ENCODE results near the gene OCA2.

The OCA2 gene

GRCh38 chr15:27835233-27835939, 263.7 kb downstream of the OCA2 start:
- no peak for DNase-seq

DNA sequence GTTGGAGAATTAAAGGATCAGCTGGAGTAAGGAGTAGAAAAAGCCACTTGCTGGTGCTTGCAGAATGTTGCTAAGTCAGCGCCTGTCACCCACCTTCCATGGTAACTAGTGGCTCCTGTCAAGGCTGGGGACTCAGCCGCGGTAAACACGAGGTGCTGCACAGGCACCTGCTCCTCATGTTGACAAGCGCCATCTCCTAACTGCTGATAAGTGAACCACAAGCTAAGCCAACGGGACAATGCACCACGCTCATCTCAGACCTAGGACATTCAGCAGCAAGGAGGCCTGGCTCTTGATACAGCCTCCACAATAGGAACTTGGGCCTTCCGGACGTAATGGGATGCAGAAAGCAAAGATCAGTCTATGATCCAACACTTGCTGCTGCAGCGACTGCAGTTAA, 264.4 kb downstream of the OCA2 start:
- DNase-seq: no peak

DNA sequence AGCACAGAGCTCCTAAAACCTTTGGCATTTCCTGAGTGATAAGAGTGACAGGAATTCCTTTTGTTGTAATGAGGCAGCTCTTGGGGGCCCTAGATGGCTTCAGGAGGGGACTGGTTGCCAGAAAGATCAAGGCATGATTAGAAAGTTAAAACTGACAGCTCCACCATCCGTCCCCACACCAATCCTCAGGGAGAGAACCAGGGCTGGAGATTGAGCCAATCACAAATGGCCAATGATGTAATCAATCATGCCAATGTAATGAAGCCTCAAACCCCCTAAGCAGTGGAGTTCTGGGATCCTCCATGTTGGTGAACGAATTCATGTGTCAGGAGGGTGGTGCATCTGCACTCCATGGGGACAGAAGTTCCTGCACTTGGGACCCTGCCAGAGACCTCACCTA, 265.1 kb downstream of the OCA2 start:
- no peak for DNase-seq

DNA sequence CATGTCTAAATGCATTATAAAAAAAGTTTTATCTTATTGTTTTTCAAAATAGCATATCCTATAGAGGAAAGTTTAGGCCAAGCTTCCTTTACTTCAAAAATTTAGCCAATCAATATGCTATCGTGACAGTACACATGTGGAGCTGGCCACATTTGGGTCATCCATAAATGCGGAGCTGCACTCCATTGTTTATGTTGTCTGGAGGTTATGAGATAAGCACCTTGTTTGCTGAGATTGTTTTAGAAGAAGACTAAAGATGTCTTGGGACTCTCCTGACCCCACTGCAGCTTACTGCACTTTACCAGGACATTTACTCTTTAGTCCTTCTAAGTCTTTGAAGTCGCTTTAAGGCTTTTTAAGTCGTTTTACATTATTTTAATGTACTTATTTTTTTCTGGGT, 265.9 kb downstream of the OCA2 start:
- no peak for DNase-seq

DNA sequence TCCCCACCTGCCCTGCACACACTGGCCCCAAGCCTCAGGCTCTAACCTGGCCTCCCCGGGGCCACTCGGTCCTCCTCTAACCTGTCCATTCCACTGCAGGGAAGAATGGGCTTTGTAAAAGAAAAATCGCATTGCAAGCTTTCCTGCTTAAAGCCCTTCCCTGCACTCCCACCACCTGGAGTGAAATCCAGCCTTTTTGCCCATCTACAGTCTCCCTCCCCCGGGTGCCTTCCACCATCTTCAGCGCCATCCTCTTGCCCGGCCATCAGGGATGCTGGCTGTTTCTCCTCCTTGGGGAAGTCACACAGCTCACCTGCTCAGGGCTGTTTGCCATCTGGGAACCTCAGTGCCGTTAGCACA, 266.9 kb downstream of the OCA2 start:
- DNase-seq: no peak

DNA sequence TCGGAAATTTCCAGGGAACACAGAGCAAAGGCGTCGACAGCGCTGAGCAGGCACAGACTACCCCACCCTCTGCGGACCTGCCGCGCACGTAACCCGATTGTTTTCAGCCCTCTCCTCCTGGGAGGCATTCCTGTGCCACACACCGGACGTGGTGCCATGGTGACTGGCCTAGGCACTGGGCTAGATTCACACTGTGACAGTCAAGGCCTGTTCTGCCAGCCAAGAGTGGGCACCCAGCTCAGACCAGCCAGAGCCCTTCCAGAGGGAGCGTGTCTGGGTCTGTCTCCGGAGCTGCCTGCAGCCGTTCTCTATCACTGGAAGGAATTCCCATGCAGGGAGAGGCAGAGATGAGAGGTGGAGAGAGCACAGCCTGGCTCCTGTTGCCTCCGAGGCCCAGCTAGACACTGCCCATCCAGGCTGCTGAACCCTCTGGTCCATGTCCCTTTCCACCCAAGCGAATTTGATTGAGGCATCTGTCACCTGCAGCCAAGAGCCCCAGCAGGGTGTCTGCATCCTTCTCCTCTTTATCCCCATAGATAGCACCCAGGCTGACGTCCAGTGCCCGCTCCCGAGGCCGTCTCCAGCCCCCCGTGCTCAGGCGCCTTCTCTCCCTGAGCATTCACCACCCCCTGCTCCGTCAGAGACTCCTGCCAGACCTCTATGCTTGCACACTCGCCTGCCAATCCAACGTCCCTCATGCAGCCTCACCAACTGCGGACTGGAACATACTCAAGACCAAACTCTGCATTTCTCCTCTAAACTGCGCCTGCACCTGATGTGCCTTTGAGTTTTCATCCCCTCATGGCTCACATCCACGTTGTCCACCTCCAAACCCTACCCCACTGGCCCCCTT, 267.5 kb downstream of the OCA2 start:
- no peak for DNase-seq

- DNase-seq: no peak
Measured at GRCh38 chr15:27828746-27829145, 270.4 kb downstream of the OCA2 start.

GRCh38 chr15:27826902-27827714, 272.0 kb downstream of the OCA2 start:
- no peak for DNase-seq

DNA sequence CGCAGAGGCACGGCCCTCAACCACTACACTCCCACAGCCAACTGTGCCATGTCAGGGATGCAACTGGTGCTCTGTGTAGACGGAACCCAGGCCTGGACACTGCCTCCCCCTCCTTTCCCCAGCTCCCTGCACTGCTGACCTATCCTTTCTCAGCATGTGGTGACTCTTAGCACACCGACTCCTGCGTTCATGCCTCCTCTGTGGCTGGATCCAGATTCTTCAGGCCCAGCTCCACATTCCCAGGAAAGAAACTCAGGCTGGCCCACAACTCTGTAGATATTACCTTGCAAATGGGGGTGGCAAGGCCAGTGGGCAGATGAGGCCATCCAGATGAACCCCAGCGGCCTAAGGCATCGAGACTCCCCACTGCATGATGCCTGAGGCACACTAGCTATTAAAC, 272.7 kb downstream of the OCA2 start:
- no peak for DNase-seq

DNA sequence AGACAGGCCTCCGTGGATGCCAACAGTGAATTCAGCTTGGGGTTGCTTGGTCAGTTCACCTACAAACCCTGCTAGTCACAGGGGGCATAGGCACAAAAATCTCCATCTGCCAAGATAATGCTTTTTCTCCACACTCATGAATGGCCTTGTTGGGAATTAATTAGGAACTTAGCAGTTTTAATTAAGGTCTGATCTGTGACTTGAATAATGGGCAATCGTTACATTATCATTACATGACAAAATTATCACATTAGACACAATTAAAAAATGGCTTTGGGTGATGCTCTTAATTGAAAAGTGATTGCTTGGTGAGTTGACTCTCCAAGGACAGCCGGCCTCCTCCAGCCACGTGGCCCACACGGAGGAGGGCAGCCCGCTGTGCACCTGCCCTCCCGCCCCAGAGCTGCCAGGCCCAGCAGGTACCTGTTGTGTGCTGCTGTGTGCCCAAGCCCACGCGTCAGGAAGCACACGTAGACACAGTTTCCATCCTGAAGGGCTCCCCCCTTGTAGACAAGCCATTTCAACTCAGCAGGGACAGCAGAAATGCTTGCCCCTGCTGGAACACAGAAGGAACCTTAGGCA, 274.2 kb downstream of the OCA2 start:
- DNase-seq: no peak

GRCh38 chr15:27821273-27821672, 277.8 kb downstream of the OCA2 start:
- no peak for DNase-seq

GRCh38 chr15:27820722-27821121, 278.4 kb downstream of the OCA2 start:
- DNase-seq: no peak

GRCh38 chr15:27820232-27820631, 278.9 kb downstream of the OCA2 start:
- no peak for DNase-seq

DNA sequence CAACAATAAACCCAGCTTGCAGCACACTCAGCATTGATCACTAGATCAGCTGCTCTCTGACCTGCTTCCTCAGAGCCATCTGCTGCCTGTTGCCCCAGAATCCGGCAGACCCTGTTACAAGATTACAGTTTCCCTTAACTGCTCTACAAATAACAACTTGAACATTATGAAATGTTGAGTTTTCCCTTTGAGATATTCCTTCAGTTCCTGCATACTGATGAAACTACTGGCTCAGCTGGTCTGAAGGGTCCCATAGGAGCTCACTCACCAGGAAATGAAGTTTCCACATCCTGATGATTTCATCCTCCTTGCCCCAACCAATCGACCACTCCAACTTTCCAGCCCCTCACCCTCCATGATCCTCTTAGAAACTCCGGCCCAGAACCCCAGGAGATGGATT, 281.9 kb downstream of the OCA2 start:
- no peak for DNase-seq

GRCh38 chr15:27816790-27817189, 282.3 kb downstream of the OCA2 start:
- no peak for DNase-seq

DNA sequence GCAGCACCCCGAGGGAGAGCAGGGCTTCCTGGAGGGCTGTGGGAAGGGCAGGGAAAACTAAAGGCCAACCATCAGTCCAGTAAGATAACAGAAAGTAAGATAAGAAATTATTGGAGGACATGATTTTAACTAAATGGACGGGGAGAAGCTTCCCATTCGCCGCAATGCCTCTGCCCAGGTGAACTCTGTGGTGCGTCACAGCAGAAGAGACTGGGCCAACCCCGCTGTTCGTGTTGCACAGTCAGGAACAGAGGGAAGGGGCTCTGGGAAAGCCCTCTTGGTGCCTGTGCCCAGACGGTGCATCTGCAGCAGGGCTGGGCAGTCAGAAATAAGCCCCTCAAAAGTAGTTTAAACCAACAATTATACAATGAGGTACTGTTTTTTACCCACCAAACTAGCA, 284.1 kb downstream of the OCA2 start:
- no peak for DNase-seq

GRCh38 chr15:27813139-27813538, 286.0 kb downstream of the OCA2 start:
- DNase-seq: no peak

DNA sequence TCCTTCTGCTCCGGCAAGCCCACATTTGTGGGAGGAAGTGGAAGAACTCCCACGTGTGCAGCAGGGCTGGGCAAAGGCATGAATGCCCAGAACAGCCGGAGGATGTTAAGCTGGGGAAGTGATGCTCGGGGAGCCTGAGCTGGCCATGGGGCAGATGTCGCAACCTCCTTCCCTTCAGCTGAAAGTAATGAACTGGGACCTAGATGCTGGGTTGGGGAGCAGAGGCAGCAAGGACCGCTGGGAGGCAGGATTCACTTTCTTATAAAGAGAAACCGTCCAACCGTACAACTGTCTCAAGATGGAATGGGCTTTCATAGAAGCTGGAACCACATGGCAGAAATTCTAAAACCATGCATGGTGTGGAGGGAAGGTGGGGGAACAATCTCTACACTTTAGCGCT, 290.9 kb downstream of the OCA2 start:
- DNase-seq: no peak

DNA sequence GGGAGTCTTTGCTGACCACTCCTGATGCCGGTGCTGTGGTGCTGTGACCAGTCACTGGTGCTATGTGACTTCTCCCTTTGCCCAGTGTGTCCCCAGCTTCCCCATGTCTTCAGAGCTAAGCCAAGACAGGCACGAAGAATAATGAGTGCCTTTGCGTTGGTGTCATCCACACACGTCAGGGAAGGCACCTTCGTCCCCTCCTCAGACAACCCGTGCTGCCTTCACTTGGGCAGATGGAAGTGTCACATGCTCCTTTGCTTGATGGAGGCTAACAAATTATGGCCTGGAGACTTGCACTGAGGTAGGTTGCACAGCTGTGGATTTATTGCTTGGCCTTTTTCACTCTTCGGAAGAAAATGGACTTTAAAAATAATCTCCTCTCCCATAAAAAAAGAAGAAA, 291.8 kb downstream of the OCA2 start:
- no peak for DNase-seq

DNA sequence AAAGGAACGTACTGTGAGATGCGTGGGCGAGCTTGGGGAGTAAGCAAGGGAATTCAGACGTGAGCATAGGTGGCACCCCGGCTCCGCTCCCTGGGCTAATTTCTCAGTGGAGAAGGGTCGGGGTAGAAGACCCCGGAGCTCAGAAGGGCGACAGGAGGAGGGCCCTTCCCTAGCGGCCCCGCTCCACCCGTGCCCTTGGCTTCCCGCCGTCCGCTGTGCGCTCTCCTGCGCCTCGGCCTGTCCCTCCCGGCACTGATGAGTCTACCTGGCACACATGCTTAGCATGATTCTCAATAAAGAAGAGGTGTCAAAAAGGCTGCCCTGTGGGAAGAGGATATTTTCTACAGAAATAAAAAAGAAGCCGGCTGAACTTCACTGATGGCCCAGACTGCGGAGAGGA, 292.7 kb downstream of the OCA2 start:
- DNase-seq: no peak

DNA sequence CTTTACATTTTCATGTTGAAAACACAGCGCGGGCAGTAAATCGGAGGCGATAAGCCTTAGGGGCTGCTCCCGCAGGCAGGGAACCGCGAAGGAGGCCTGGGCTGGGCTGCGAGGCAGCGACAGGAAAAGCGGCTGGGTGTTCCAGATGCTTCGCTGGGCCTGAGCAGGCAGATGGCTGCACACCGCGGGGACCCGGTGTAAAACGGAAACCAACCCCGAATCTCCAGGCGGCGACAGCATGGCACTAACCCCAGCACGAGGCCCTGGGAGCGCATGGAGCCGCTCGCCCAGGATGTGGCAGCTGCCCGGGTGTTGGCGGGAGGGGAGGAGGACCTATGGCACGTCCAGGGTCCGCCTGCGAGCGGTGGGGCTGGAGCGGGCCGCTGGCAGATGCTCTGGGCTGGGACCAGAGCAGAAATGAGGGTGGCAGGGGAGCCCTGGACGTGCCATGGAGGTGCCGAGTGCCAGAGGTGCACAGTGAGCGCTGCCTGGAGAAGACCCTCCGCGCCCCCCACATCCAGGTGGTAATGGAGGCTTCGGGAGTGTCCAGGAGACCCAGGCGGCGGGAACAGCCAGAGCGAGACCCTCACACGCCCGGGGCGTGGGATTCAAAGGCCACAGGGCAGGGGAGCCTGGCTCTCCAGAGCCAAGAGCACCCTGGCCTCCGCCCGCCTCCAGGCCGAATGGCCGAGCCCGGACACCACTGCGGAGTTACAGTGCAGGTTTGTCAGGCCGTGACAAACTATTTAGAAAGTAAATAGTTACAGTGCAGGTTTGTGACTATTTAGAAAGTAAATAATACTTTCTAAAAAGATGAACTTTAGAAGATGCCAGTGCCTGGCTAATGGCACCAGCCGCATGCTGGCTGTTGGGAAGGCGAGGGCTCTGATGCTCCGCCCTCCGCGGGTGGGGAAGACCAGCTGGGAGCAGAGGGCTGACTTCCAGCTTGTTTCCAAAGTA, 293.6 kb downstream of the OCA2 start:
- DNase-seq: no peak
